Measurements from ENCODE around the gene TDO2.

DNA sequence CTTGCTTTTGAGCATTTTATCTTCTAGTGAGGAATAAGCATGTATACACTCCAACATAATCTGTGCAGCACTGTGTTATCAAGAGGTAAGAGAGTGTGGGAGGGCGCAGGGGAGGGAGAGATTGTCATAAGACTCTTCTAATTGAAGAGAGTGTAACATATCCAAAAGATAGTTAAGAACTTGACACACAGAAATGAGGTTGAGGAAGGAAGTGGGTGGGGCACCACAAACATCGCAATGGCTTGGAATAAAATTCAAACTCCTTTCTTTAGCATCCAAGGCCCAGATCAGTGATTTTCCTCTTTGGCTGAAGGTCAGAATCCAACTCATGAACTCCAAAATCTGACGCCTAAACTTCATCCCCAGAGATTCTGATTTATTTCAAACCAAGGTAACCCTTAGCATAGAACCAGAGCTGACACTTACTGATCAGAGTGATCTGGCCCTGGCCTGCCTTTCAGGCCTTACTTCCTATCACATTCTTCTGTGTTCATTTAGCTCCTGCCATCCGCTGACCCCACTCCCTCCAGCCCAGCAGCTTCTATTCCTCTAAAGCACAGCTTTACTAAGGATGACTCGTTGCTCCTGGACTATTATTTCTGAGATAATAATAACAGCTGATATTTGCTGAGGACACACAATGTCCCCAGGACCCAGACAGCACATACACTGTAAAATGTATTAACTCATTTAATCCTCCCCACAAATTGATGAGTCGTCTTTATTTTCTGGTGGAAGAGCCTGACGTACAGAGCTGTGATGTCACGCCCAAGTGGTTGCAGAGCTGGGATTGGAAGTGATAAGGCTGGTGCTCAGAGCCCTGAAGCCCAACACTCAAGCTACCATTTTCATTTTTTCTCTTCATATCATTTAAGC, 60.8 kb downstream of the TDO2 start:
- TF ChIP-seq, protein P1, sequence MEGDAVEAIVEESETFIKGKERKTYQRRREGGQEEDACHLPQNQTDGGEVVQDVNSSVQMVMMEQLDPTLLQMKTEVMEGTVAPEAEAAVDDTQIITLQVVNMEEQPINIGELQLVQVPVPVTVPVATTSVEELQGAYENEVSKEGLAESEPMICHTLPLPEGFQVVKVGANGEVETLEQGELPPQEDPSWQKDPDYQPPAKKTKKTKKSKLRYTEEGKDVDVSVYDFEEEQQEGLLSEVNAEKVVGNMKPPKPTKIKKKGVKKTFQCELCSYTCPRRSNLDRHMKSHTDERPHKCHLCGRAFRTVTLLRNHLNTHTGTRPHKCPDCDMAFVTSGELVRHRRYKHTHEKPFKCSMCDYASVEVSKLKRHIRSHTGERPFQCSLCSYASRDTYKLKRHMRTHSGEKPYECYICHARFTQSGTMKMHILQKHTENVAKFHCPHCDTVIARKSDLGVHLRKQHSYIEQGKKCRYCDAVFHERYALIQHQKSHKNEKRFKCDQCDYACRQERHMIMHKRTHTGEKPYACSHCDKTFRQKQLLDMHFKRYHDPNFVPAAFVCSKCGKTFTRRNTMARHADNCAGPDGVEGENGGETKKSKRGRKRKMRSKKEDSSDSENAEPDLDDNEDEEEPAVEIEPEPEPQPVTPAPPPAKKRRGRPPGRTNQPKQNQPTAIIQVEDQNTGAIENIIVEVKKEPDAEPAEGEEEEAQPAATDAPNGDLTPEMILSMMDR (conservative IDR thresholded peaks at IDR 0.05; ENCODE audit: low read depth, low read length), result no peak
- TF ChIP-seq POLR2A (IDR thresholded peaks at IDR 0.05; ENCODE audit: low read depth, low read length) (no peak), CEBPB (IDR thresholded peaks at IDR 0.05; ENCODE audit: low read depth, low read length) (no peak), RAD21 (IDR thresholded peaks at IDR 0.05; ENCODE audit: low read length) (no peak), RFX5 (IDR thresholded peaks at IDR 0.05; ENCODE audit: low read depth, low read length) (no peak), MAFK (IDR thresholded peaks at IDR 0.05; ENCODE audit: low read depth, low read length) (peak; percentile 95), MXI1 (IDR thresholded peaks at IDR 0.05; ENCODE audit: borderline replicate concordance, low read depth, low read length) (no peak), SMC3 (IDR thresholded peaks at IDR 0.05; ENCODE audit: low read depth, low read length) (no peak), CHD1 (IDR thresholded peaks at IDR 0.05; ENCODE audit: low read depth, low read length) (no peak), RCOR1 (IDR thresholded peaks at IDR 0.05; ENCODE audit: insufficient replicate concordance, low read length) (no peak)
- TF ChIP-seq, protein P2, sequence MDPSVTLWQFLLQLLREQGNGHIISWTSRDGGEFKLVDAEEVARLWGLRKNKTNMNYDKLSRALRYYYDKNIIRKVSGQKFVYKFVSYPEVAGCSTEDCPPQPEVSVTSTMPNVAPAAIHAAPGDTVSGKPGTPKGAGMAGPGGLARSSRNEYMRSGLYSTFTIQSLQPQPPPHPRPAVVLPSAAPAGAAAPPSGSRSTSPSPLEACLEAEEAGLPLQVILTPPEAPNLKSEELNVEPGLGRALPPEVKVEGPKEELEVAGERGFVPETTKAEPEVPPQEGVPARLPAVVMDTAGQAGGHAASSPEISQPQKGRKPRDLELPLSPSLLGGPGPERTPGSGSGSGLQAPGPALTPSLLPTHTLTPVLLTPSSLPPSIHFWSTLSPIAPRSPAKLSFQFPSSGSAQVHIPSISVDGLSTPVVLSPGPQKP (IDR thresholded peaks at IDR 0.05; ENCODE audit: borderline replicate concordance, low read depth, low read length), result no peak

Data from IMR-90 (cell line).